Measurements from ENCODE around the gene CCDC187. TPM values are rescaled to one million over a fixed set of nuclear protein-coding genes. Genes with fewer than 3 reads are reported as not detected.

CCDC187 gene
- total and polyA plus RNA-seq, 2 of the 8 experiments (the other 6 are each of a cell fraction or from before 2014, with no cell fraction given): 0.02 TPM; not detected in 1

DNA sequence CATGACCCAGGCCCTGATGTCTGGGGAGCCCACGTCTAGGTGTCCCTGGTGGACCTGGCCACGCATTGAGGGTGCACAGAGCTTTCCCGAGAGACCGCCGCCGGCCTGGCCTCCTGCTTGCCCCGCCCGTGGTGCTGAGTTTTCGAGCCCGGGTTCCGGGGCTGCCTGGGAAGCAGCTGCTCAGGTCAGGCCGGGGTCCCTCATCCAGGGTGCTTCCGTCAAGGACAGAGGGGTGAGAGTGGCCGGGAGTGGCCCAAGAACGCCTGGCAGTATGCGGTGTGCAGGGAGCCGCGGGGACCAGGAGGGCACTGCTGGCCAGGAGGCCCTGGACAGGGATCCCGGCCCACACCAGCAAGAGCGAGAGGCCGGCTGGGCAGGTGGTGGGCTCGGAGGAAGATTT, 19.6 kb downstream of the CCDC187 start (continued):
- TF ChIP-seq PHF8 (conservative IDR thresholded peaks at IDR 0.05; ENCODE audit: low read depth, low read length): no peak
